GM21737 (cell line): Measurements from ENCODE around the gene HERC2.

Experiments
- ATAC-seq: cut with Tn5 transposase; IDR thresholded peaks from one replicate; pipeline ENCODE4 v1.9.1; 2021; ENCODE audit warnings: mild to moderate bottlenecking, moderate library complexity; ENCODE audit not compliant: unreplicated experiment

Gene HERC2

DNA sequence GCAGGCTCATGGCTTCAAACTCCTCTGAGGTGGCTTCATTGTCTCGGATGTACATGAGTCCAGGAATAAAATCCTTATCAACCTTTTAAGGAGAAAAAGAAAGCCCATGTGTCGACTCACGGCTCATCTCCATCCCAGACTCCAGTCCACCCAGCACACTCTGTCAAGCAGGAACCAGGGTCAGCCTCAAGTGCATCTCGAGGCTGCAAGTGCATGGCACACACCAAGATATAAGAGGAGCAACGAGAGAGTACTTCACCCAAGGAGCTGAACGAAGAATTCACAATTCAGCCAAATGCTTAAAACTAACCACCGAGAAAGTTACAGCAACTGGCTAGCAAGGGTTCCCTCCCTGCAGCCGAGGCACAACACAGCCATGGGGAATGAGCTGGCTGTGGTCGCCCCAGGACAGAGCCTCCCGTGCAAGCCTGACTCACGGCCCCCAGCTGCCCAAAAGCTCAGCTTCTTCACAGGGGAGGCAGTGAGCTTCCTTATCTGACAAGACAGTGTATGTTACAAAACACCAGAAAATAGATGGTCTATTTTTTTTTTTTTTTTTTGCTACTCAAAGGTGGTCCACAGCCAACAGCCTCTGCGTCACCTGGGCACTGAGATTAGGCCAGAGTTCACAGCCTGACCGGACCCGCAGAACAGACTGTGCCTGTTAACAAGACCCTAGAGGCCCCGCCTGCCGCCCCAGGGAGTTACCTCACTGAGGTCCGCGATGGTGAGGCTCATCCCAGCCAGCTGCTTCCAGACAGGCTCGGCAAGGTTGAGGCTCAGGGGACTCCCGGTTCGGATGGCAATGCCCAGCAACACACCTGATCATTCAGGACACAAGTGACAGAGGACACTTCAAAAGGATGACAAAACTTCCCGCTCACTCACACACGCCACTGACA lies 207.0 kb downstream of the HERC2 start:
- ATAC-seq: no peak

- ATAC-seq: no peak
These were observed 207.9 kb downstream of the HERC2 start for GRCh38 chr15:28114114-28114455.

DNA sequence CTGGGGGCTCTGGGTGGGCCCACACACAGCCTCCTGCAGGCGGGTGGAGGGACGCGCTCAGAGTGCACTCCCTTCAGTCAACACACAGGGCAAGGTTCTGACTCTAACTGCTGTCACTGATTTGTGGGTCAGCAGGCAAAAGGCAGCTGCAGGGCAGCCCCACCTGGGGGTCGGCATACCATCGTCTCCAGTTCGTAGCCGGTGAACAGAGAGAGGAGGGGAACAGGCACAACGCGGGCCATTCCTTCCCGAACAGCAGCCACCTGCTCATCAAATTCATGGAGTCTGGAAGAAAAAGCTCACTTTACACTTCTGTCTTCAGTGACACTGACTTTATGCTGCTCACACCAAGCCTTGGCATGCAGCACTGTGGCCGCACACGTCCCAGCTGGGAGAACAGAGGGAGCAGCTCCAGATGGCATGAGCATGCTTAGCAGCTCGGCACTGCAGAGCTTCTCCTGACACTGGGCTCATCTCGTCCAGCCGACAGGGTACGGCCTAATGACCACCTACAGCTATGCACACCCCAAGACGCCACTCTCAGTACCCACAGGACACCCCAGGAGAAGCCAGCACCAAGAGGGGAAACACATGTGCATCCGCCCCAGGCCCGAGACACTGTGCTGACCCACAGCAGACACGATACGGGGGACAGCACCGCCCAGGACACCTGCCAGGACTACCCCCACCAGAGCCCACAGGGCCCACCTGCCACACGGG lies 208.4 kb downstream of the HERC2 start:
- no peak for ATAC-seq

GRCh38 chr15:28112962-28113361 lies 209.0 kb downstream of the HERC2 start:
- no peak for ATAC-seq

DNA sequence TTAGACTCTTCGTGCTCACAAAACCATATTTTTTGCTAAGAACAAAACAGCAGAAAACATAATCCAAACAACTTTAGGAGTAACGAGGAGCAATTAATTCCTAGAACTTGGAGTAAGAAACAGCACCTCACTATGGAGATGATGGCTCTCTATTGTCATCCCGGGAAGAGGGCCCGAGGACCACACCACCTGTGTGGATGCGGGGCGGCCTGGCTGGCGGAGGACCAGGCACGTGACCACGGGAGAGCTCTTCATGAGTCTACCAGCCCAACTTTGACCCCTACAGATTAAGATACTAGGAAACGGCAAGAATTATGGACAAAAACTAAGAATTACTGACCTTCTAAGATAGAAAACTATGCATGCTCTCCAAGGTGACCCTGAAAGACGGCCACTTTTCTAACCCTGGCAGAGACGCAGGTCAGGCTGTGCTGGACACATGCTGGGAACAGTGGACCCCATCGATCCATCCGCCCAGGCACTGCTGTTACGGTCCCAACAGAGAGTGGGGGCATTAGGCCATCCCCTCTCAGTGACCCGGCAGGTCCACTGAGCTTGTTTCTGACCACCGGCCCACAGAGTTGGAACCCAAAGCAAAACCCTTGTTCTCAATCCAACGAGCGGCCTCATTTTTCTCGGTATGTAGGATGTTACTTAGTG lies 209.7 kb downstream of the HERC2 start:
- no peak for ATAC-seq

- ATAC-seq: no peak
These were observed 210.4 kb downstream of the HERC2 start for GRCh38 chr15:28111543-28111942.

DNA sequence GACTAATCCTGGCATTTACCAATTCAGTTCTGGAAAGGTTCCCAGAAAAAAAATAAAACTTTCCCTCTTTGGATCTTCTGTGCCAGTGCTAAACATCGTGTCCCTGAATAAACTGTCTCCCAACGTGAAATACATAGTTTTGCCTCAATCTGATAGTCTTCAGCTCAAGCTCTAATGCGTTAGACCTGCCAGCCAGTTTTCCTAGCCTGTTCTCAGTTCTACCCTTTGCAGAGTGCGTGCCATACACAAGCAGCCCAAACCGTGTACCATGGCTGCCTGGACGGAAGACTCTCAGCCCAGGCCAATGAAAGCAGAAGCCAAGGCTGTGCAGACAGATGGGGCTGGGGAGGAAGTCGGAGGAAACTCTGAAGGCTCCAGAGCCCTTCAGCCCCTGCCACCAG lies 211.5 kb downstream of the HERC2 start:
- ATAC-seq: no peak

- no peak for ATAC-seq
These were observed 212.1 kb downstream of the HERC2 start for GRCh38 chr15:28109626-28110455.

- ATAC-seq: no peak
These were observed 214.1 kb downstream of the HERC2 start for GRCh38 chr15:28107904-28108275.

- ATAC-seq: no peak
These were observed 214.7 kb downstream of the HERC2 start for GRCh38 chr15:28107111-28107903.

DNA sequence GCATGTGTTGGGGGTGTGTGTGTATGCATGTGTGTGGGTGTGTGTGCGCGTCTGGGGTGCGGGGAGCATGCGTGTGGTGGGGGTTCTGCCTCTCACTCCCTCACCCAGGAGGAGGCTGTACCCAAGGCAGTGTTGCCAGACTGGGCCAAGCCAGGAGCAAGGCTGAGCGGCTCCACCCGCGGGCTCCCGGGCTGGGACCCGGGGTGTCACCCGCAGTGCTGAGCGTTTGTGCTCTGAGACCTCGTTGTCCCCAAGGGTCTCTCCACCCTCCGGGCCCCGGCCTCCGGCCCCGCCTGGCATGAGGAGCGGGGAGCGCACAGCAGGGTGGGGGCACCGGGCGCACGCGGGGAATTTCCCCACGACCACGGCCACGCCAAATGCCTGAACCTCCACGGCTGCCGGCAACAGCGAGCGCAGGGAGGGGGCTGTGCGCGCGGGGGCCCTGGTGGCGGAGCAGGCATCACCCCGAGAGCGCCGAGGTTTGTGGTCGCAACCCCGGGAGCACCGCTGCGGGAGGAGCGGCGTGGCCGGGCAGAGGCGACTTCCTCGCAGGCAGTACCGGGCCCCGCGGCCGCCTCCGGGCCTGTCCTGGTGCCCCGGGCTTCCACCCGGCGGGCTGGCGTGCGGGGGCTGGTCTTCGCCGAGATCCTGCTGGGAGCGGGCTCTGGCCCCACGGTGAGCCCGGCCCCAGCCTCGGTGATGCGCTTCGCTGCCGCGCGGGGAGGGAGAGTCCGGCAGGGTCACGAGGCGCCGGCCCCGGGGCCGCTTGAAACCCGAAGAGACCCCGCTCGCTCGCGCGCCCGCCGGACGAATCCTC lies 215.5 kb downstream of the HERC2 start:
- no peak for ATAC-seq

DNA sequence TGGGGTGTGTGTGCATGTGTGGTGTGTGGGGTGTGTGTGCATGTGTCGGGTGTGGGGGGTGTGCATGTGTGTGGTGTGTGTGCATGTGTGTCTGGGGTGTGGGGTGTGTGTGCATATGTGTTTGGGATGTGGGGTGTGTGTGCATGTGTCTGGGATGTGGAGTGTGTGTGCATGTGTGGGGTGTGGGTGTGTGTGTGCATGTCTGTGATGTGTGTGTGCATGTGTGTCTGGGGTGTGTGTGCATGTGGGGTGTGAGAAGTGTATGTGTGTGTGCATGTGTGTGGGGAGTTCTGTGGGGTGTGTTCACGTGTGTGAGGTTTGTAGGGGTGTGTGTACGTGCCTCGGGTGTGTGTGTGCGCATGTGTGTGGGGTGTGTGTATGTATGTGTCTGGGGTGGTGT lies 216.2 kb downstream of the HERC2 start:
- no peak for ATAC-seq

- ATAC-seq: no peak
These were observed 216.7 kb downstream of the HERC2 start for GRCh38 chr15:28105224-28105791.

- ATAC-seq: no peak
These were observed 217.7 kb downstream of the HERC2 start for GRCh38 chr15:28104326-28104725.

DNA sequence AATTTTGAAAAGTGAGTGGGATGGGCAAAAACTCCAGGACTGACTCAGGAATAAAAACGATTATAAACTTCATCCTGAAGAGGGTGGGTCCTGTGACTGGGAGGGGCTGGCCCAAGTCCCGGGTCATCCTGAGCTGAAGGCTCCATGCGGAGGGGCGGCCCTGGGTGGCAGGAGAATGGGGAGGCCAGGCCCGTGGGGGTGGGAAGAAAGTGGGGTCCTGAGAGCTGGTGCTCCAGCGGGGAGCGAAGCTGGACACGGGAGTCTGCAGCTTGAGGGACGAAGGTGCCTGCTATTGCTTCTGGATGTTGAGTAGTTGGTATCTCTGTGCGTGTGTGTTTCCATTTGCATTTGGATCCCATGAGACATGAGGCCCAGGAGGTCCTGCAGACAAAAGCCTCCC lies 218.1 kb downstream of the HERC2 start:
- ATAC-seq: no peak

DNA sequence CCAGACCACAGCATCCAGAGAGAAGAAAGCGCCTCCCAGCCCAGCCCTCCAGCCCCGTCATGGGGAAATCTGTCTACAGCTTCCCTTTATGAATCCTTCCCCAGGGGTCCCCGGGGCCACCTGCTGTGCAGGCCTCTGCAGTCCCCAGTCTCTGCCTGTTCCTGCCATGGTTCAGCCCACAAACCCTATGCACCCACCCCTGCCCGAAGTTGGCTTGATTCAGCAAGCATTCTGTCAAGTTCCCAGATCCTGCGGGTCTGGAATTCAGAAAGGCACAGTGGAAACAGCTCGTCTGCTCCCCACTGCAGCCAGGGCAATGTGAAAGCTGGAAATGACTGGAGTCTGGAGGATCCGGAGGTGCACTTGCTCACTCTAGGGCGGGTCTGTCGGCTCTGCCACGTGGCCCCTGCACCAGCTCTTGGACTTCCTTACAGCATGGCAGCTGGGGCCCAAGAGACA lies 220.0 kb downstream of the HERC2 start:
- ATAC-seq: no peak

DNA sequence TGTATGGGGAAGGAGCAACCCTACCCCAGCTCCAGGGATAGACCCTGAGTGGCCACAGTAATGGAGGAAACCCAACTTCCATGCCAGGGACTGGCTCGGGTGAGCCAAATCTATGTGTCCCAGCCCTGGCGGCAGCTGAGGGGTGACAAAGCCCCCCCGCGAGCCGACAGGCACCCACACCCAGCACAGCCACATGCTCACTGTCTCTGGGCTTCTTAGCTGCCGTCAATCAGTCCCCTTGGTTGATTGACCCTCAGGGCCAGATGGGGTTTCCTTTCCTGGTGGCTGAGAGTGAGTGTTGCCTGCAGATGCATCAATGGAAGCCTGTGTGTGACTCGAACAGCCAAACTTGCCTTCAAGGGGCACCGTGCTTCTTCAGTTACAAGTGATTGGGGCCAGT lies 220.8 kb downstream of the HERC2 start:
- ATAC-seq: no peak

DNA sequence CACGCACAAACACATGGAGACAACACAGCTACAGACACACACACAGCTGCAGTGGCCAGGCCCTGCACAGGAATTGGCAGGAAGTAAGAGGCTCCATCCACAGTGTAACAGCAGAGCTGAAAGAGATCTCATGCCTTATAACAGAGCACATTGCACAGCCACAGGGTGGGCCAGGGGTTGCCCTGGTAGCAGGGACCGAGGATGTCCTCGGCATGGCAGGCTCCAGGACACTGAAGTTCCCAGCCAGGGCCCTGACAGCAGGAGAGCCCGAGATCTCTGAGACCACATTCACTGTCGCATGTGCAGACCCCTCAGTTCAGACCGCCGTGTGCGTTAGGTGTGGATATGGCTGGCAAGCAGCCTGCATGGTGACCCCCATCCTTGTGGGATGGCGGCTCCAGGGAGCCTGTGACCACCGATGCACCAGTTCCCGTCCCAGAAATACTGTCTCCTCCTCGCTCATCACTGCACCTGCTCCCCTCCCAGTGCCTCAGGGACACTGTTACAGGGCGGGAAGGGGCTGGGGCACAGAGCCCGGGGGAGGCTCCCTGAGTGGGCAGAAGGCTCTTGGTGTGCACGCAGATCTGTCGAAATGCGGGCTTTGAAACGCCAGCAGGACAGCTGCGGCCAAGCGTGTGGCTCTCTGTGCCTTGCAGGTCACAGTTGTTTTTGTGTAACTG lies 221.3 kb downstream of the HERC2 start:
- ATAC-seq: no peak
